K562 treated with DMSO at 1 percent for 48 hours (cell line): ENCODE data around the gene AGAP6. TPM values are rescaled to one million over a fixed set of nuclear protein-coding genes. Genes with fewer than 3 reads are reported as not detected.

Experiments used
- total RNA-seq: library from RNA; unstranded; fragments of 300-600 nt; gene quantifications from 2 replicates; pipeline ENCODE4 v1.2.3, GENCODE V29; 2022; ENCODE audit warnings: low replicate concordance; ENCODE audit errors: extremely low read depth

AGAP6 gene
- total RNA-seq = not detected in 2 replicates

GRCh38 chr10:49988376-49988775, at the start of gene AGAP6:
AGAP6 (plus strand) TSS chr10:49988406; CDS start chr10:49988716, 310 bp downstream.

GRCh38 chr10:49941447-49942338, 46.5 kb upstream of the AGAP6 start, which contains the start of the genes PARG and TIMM23B:
PARG (minus strand) TSS chr10:49942027; CDS start chr10:49941725, 302 bp downstream.
TIMM23B (plus strand) TSS chr10:49942053; CDS start chr10:49942195, 142 bp downstream.

Other genes starting within 250 kb of the AGAP6 start
- gene OGDHL, start 226.1 kb upstream of the AGAP6 start, total RNA-seq = not detected in 2 replicates
- not detected in 2 replicates for gene PARG, start 46.4 kb upstream of the AGAP6 start, total RNA-seq
- not detected in 2 replicates for gene TIMM23B, start 46.4 kb upstream of the AGAP6 start, total RNA-seq
- not detected in 2 replicates for gene WASHC2A, start 79.5 kb downstream of the AGAP6 start, total RNA-seq